Mammary epithelial cell (primary cell): ENCODE results near the gene YTHDC2.

Experiments used
- EZH2 ChIP-seq: IDR thresholded peaks from 2 replicates; pipeline ENCODE4 v1.6.1; 2012; ENCODE audit warnings: low read length, inconsistent platforms, borderline replicate concordance
- TF ChIP-seq, protein P1 (sequence below), 2 donors: IDR thresholded peaks in 1 of 2; conservative IDR thresholded peaks in 1 of 2; 2 replicates each; pipeline ENCODE4 v1.5.1; 2011 to 2012; ENCODE audit warnings: inconsistent platforms in 2 of 2, low read length in 2 of 2, mild to moderate bottlenecking in 2 of 2, control low read depth in 1 of 2, low read depth in 1 of 2; ENCODE audit not compliant: insufficient read depth in 1 of 2; ENCODE audit errors: extremely low read depth in 1 of 2

DNA sequence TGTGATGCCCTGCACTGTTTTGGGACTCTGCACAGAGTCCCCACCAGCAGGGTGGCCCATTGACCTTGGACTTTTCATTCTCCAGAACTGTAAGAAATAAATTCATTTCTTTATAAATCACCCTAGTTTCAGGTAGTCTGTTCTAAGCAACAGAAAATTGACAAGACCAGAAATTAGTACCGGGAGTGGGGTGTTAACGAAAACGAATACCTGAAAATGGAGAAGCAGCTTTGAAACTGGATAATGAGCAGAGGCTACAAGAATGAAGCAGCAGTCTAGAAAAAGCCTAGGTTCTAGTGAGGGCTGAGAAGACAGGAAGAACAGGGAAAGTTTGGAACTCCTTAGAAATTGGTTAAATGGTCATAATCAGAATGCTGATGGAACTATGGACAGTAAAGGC, 23.2 kb upstream of the YTHDC2 start:
- TF ChIP-seq, protein P1, sequence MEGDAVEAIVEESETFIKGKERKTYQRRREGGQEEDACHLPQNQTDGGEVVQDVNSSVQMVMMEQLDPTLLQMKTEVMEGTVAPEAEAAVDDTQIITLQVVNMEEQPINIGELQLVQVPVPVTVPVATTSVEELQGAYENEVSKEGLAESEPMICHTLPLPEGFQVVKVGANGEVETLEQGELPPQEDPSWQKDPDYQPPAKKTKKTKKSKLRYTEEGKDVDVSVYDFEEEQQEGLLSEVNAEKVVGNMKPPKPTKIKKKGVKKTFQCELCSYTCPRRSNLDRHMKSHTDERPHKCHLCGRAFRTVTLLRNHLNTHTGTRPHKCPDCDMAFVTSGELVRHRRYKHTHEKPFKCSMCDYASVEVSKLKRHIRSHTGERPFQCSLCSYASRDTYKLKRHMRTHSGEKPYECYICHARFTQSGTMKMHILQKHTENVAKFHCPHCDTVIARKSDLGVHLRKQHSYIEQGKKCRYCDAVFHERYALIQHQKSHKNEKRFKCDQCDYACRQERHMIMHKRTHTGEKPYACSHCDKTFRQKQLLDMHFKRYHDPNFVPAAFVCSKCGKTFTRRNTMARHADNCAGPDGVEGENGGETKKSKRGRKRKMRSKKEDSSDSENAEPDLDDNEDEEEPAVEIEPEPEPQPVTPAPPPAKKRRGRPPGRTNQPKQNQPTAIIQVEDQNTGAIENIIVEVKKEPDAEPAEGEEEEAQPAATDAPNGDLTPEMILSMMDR (conservative IDR thresholded peaks at IDR 0.05 in 1 of 2, IDR thresholded peaks at IDR 0.05 in 1 of 2; ENCODE audit: extremely low read depth in 1 of 2, insufficient read depth in 1 of 2, low read depth in 1 of 2, low read length in 2 of 2): no peak
- TF ChIP-seq EZH2: no peak
